Right lobe of liver (tissue), 6 donors: ENCODE data around the gene PDE1C. TPM values are rescaled to one million over a fixed set of nuclear protein-coding genes. Genes with fewer than 3 reads are reported as not detected.

ENCODE experiments used
- ATAC-seq, 4 donors: fragments of 200-7000 bp; cut with Tn5 transposase; one replicate each; pipeline ENCODE4 v1.9.1; 2020; ENCODE audit warnings: mild to moderate bottlenecking in 4 of 4, moderate library complexity in 4 of 4
- DNase-seq, 3 donors: peaks; one replicate each; pipeline ENCODE4 v3.0.0-alpha.2; 2020
- H3K27ac ChIP-seq, 3 donors: fragments of 200-600 bp; one replicate each; pipeline ENCODE4 v1.8.0; 2022
- H3K27me3 ChIP-seq, 2 donors: fragments of 200-600 bp; one replicate each; pipeline ENCODE4 v1.8.0; 2022
- H3K36me3 ChIP-seq, 4 donors: fragments of 200-600 bp; sonication (generic) in 1 of 4; one replicate each; pipeline versions ENCODE4 v1.5.1 to v1.8.0; 2017 to 2022; ENCODE audit warnings: control low read depth in 1 of 4
- H3K4me1 ChIP-seq, 4 donors: fragments of 200-600 bp; sonication (generic) in 1 of 4; one replicate each; pipeline versions ENCODE4 v1.5.1 to v1.8.0; 2017 to 2022; ENCODE audit warnings: control low read depth in 1 of 4
- H3K4me3 ChIP-seq, 3 donors: fragments of 200-600 bp; one replicate each; pipeline ENCODE4 v1.8.0; 2022
- H3K9me3 ChIP-seq, 4 donors: fragments of 200-600 bp; sonication (generic) in 1 of 4; one replicate each; pipeline versions ENCODE4 v1.5.1 to v1.8.0; 2017 to 2022; ENCODE audit warnings: control low read depth in 1 of 4
- POLR2A ChIP-seq: fragments of 450-650 bp; IDR thresholded peaks from one replicate; pipeline ENCODE4 v1.6.1; 2017; ENCODE audit warnings: antibody characterized with exemption, mild to moderate bottlenecking
- WGBS: methylation state at CpG from one replicate; pipeline ENCODE4 v1.1.6; 2018; ENCODE audit warnings: low coverage, low lambda C conversion rate; ENCODE audit not compliant: insufficient coverage; ENCODE audit errors: missing lambda C conversion rate; 5-methylcytosine and 5-hydroxymethylcytosine counted together
- intact Hi-C, 2 donors: fragments of 100-400 bp; cut with DNase I; formaldehyde crosslinking; loops; one replicate each; pipeline versions ENCODE4 v1.11.2 to v1.14.1; 2022
- total RNA-seq, 6 experiments: library from RNA; depleted of rRNA in 2 of 6; stranded (reverse); fragments of >200 nt in 2 of 6; fragmentation: NEBNext Ultra II Directional in 3 of 6; extraction: Animal tissue kit (Norgen Biotek cat#: 25700) in 3 of 6; gene quantifications; one replicate each; pipeline versions ENCODE4 v1.1.0 to v1.2.4, GENCODE V29; 2016 to 2023
- TF ChIP-seq, protein P1 (sequence below), 4 donors: fragments of 200-600 bp in 3 of 4; fragments of 450-650 bp in 1 of 4; IDR thresholded peaks; one replicate each; pipeline versions ENCODE4 v1.5.1 to v1.8.0; 2016 to 2022; ENCODE audit warnings: antibody characterized with exemption in 4 of 4, mild to moderate bottlenecking in 2 of 4
- donor health status: DM: no; HTN: yes; CAD: no.
- donor health status: DM: no; HTN: no; CAD: no.
- donor health status: DM: no; HTN: no; CAD: no.
- donor health status: DM: no; HTN: yes; CAD: no.
- donor health status: DM: no; HTN: yes; CAD: no.

Gene PDE1C
- total RNA-seq, 6 experiments from 2014 or later, result 0.02 TPM; not detected in 5

DNA sequence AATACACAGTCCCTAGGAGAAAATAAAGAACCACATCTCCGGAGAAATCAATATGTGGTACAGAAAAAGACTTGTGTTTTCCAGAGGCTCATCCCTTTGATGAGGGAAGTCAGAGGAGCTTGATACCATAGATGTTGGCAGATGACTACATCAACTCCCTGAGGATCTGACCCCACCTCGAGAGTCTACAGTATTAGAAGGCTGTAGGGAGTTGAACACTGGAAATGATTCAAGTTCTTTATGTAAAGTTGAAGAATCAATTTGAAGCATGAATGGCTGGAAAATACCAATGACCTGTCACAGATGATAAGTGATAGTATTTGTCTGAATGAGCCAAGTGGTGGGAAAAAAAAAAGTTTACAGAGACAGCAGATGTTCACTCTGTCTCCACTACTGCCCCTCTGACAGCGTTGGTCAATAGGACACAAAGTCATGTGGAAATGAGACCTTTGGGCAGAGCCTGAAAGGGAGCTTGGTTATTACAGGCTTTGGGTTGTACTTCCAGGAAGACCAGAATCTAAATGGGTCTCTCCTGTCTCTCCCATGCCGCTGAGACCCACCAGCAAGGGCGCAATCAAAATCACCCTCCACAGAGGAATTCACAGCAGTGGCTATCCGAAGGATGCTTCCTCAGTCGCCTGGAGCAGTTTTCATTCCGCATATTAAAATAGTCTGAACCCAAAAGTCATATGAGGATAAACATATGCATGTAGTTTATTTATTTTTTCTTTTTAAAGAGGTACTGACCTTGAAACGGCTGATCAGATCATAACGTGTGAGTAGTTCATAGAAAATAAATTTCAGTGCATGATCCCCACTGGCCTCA, 197.4 kb downstream of the PDE1C start:
- WGBS, result 72% methylated on average over 10 of the region's 10 CpGs

DNA sequence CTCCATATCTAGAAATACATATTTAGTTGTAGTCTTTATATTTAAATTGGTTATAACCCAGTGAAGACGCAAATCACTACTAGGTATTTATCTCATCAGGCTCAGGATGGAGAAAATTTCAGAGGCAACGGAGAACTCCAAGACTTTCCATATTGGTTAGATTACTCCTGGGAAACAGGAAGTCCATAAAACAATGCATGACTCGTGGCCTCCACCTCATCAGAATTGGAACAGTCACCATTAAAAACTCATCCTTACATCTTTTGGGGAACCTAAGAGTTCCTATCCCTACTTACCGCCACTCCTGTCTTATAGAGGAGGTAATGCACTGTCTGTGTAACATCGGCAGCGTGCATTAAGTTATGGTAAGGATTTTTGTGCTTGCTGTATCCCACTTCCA, 205.6 kb downstream of the PDE1C start:
- no peak for DNase-seq
- Histone ChIP-seq H3K27me3 (no peaks in the 10 kb centered on the region), H3K27ac (no peak overlapping the region), H3K4me3 (no peak overlapping the region), H3K9me3 (no peaks in the 10 kb centered on the region), H3K4me1 (no peaks in the 10 kb centered on the region), H3K36me3 (no peaks in the 10 kb centered on the region)
- no peak for TF ChIP-seq POLR2A
- TF ChIP-seq, protein P1, sequence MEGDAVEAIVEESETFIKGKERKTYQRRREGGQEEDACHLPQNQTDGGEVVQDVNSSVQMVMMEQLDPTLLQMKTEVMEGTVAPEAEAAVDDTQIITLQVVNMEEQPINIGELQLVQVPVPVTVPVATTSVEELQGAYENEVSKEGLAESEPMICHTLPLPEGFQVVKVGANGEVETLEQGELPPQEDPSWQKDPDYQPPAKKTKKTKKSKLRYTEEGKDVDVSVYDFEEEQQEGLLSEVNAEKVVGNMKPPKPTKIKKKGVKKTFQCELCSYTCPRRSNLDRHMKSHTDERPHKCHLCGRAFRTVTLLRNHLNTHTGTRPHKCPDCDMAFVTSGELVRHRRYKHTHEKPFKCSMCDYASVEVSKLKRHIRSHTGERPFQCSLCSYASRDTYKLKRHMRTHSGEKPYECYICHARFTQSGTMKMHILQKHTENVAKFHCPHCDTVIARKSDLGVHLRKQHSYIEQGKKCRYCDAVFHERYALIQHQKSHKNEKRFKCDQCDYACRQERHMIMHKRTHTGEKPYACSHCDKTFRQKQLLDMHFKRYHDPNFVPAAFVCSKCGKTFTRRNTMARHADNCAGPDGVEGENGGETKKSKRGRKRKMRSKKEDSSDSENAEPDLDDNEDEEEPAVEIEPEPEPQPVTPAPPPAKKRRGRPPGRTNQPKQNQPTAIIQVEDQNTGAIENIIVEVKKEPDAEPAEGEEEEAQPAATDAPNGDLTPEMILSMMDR (IDR thresholded peaks at IDR 0.05), result no peak
- WGBS, result 58% methylated on average over 5 of the region's 6 CpGs
- ATAC-seq, result no peak
- intact Hi-C loops, result no loop called here

More for the DNA sequence above, 197.4 kb downstream of the PDE1C start:
- intact Hi-C loops, result no loop called here
- ATAC-seq (no peak), DNase-seq (no peak)
- no peaks in the 10 kb centered on the region for H3K4me1 ChIP-seq
- no peak overlapping the region for H3K4me3 ChIP-seq
- no peaks in the 10 kb centered on the region for H3K27me3 ChIP-seq
- no peak overlapping the region for H3K27ac ChIP-seq
- TF ChIP-seq, protein P1 (IDR thresholded peaks at IDR 0.05), result no peak
- no peak for TF ChIP-seq POLR2A
- no peaks in the 10 kb centered on the region for H3K36me3 ChIP-seq
- no peaks in the 10 kb centered on the region for H3K9me3 ChIP-seq

DNA sequence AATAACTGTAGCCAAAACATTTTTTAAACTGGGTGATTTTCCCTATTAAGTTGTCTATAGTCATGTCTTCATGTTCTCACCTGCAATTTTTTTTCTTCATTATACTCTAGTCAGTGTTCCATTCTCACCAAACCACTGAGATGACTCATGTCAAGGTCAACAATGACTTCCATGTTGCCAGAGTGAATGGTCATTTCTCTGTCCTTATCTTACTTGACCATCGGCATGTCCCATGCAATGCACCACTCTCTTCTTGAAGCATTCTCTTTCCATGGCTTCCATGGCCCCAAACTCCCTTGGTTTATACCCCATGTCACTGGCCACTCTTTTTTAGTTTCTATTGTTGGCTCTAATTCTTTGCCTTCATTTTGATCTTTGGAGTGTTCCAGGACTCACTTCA, 209.3 kb downstream of the PDE1C start:
- Histone ChIP-seq H3K9me3 (no peaks in the 10 kb centered on the region), H3K27me3 (no peaks in the 10 kb centered on the region), H3K4me3 (no peak overlapping the region), H3K27ac (no peak overlapping the region), H3K4me1 (no peaks in the 10 kb centered on the region), H3K36me3 (no peaks in the 10 kb centered on the region)
- TF ChIP-seq, protein P1 (IDR thresholded peaks at IDR 0.05), result no peak
- no peak for TF ChIP-seq POLR2A
- DNase-seq (no peak), ATAC-seq (no peak)
- intact Hi-C loops, result no loop called here
- 82% methylated on average over 1 of the region's 1 CpG for WGBS

DNA sequence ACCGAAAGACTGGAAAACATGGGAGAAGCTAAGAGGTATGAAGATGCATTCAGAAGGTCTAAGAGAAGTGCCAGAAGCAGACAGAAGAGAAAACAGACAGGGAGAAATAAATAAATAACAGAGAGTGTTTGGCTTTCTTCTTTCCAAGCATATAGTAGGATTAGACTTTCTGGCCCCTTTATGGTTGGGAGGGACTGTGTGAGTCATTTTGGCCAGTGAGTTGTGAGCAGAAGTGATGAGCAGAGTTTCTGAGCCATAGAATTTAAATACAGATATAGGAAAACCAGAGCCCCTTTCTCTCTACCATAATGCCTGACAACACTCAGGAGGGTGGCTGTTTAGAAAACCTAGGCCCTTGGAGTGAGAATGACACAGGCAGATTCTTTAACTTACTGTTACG, 212.2 kb downstream of the PDE1C start:
- ATAC-seq (no peak), DNase-seq (no peak)
- no peak overlapping the region for H3K4me3 ChIP-seq
- no peaks in the 10 kb centered on the region for H3K36me3 ChIP-seq
- no peak overlapping the region for H3K27ac ChIP-seq
- no peaks in the 10 kb centered on the region for H3K27me3 ChIP-seq
- H3K4me1 ChIP-seq, result no peaks in the 10 kb centered on the region
- intact Hi-C loops, result no loop called here
- no peak for TF ChIP-seq POLR2A
- TF ChIP-seq, protein P1 (IDR thresholded peaks at IDR 0.05), result no peak
- H3K9me3 ChIP-seq, result no peaks in the 10 kb centered on the region
- WGBS, result 61% methylated on average over 2 of the region's 2 CpGs
